HG03432 (cell line): Measurements from ENCODE around the gene NAP1L4.

Experiments
- ATAC-seq: cut with Tn5 transposase; IDR thresholded peaks from one replicate; pipeline ENCODE4 v1.9.1; 2021; ENCODE audit warnings: mild to moderate bottlenecking, moderate library complexity; ENCODE audit not compliant: unreplicated experiment

Gene NAP1L4, protein sequence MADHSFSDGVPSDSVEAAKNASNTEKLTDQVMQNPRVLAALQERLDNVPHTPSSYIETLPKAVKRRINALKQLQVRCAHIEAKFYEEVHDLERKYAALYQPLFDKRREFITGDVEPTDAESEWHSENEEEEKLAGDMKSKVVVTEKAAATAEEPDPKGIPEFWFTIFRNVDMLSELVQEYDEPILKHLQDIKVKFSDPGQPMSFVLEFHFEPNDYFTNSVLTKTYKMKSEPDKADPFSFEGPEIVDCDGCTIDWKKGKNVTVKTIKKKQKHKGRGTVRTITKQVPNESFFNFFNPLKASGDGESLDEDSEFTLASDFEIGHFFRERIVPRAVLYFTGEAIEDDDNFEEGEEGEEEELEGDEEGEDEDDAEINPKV

DNA sequence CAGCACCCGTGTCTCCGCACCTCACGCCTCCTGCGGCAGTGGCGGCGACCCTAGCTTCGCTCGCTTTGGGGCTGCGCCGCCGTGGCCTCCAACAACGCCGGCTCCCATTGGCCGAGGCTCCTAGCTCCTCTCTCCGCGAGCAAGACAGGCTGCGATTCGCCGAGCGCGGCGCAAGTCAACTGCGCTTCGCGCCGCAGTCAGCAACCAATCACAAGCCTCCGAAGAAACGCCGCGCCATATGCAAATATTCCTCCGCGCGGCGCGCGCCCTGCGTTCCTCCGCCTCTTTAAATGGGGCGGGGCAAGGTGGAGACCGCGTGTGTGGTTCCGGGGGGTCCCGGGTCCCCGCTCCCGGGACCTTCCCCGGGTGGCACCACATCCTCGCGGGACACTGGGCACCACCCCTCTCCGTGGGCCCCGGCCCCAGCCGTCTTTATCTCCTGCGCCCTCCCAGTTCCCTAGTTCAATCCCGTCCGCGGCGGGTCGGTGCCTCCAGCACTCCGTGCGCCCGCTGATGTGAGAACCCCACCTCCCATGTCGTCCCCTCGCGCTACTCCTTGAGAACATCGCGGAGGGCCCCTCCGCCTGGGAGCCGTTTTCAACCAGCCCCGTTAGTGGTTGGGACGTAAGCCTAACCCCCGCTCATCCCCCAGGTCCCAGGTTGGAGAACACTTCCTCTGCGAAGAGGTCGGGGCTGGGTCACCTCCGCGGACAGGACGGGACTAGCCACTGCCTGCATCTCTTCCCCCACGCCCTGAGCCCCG is at the start of gene NAP1L4:
TSS of gene NAP1L4 (minus strand) at position 96 of the 763 bp plus-strand sequence. CDS start 13,109 bp downstream, outside the sequence.
- ATAC-seq, result peak; percentile 87

DNA sequence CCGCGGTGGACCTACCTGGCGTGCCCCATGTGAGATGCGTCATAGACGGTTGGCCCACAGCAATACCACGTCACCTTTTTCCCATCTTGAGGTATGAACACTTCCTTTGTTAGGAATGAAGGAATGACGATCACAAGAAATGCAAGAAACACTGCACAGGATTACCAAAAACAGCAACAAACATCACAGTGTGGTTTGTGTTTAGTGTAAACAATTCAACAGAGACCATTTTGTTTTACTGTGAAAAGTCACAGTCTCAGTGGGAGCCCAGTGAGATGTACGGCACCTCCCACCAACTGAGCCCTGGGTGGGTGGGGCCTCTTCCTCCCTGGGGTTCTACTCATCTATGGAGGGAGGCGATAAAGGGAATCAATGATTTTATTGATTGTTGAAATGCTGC is 48.8 kb upstream of the NAP1L4 start:
- no peak for ATAC-seq

DNA sequence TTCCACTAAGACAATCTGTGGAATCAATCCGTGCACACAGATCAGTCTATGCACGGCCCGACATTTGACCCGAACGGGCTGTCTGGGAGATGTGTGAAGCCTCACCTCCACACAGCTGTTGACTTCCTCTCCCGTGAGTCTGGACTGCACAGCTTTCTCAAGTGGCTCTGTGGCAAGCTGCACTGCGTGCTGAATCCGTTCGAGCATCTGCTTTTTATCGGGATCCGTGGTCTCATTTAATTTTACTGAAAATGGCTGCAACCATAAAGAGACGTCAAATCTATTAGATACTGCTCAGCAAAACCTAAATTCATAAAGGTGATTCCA is 45.8 kb upstream of the NAP1L4 start:
- no peak for ATAC-seq

DNA sequence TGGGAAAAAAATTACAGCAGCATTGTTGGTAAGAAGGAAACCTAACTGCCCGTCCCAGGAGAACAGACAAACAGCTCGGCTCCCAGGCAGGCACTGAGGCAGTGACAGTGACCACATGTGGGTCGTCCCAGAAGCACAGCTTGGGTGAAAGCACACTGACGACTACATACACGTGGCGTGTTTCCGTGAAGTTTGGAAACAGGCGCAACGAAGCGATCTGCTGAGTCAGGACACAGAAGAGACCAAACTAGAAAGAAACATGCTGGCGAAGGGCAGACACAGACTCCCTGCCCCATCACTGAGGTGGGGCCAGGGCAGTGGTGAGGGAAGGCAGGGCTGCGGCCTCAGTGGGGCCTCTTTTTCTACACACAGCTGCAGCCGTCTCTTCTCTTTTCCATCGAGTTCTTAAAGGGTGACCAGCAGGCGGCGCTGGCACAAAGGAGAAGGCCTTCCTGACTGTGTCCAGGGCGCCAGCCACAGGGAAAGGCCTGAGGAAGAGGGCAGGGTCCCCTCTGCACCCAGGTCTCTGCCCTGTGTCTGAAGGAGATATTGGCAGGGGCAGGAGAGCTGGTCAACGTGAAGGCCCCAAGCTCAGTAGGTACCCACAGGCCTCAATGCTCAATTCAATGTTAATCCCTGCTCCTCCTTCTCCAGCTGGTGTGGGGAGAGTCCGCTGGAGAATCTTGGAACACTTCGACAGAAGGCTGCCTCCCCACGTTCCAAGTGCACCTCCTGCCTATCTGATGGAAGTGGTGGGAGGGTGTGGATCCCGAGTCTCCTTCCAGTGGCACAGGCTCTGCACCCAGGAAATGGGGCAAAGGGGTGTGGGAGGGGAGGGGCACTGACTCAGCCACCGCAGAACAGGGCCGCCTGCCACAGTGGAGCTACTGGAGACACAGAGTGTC is 45.2 kb upstream of the NAP1L4 start:
- ATAC-seq, result no peak

DNA sequence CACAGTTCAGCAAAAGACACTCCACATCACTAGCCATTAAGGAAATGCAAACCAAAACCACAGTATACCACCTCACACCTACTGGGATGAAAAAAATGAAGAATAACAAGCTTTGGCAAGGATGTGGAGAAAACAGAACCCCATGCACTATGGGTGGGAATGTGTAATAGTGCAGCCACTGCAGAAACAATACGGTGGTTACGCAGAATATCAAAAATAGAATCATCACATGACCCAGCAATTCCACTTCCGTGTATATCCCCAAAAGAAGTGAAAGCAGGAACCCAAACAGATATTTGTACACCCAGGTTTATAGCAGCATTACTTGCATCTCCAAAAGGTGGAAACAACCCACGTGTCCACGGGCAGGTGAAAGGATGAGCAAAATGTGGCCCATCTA is 44.3 kb upstream of the NAP1L4 start:
- no peak for ATAC-seq

DNA sequence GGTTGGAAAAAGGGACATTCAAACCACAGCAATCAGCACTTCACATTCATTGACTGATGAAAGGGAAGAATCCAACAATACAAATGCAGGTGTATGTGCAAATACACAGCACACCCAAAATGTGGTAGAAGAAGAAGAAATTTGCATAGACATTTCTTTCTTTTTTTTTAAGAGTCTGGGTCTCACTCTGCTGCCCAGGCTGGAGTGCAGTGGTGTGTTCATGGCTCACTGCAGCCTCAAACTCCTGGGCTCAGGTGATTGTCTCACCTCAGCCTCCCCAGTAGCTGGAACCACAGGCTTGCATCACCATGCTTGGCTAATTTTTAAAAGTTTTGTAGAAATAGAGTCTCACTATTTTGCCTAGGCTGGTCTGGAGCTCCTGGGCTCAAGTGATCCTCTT is 43.2 kb upstream of the NAP1L4 start:
- no peak for ATAC-seq

DNA sequence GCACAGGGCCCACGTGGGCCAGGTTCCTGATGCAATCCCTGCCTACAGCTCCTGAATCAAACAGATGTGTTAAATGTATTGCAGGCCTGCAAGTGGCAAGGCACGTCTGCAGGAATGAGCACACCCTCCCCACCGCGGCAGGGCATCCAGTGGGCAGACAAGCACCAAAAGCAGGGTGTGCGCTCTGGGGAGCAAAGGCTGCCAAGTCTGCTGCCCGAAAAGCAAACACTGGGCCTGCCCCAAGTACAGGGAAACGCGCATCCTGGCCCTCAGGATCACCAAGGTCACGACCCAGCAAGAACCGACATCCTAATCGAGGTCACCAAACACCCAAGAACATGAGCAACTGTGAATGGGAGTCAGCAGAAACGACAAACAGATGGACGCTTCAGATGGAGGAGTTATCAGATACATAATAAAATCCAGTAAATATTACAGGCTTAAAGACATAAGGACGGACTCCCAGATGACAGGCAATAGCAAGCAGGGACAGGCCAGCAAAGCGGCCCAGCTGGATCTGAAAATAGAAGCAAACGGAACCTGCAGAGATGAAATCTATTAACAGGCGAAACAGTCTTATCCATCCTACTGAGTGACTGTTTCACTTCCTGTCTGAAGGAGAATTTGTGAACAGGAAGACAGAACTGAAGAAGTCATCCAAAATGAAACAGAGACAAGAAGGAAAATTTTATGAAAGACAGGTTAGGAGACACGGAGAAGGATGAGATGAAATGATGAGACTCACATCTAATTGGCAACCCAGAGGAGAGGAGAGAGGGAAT is 38.4 kb upstream of the NAP1L4 start:
- ATAC-seq, result no peak

DNA sequence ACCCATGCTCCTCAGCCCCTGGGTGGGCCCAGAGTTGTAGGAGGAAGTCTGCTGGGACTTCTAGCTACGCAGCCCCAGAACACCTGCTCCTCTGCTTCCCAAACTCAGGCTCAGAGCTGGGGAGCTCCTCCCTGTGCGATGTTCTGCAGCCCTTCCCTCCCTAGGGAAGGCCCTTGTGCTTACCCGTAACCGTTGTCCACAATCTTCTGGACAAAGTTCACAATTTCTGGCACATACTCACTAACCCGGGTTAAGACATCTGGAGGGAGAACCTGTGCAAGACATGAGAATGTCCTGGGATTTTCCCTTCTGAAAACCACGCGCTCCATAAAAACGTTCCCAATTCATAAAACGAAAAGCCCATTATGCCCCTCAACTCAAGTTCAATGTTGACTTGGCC is 36.7 kb upstream of the NAP1L4 start:
- ATAC-seq, result no peak

DNA sequence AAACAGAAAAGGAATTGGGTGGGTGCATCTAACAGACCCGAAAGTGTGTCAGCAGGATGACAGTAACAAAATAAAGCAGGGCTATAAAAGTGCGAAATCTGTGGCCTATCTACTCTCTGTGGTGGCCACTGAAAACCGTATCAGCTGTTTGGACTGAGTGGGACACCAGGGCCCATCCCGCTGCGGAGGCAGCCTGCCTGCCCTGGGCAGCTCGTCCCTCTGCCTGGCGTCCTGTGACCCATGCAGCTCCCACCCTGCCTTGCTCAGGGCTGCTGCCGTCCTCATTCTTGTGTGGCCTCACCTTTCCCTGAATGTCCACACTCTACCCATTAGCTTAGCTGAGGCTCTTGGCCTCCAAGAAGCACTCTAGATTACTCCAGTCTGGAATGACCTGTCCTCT is 34.7 kb upstream of the NAP1L4 start:
- no peak for ATAC-seq

DNA sequence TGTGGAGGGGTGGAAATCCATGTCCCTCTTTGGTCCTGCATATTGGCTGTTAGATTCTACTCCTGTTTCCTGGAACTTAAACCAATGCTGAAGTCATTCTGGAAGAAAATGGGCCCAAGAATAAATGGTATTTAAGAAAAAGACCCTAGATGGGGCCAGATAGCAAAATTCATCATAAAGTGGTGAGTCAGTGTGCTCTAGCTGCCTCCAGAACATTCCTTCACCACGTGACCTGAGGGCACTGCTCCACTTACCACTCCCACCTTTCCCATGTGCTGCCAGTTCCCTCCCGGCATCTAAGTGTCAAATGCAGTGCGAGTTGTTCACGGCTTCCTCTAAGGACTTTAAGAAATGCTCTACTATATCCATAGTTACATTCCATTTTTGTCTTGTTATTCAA is 30.9 kb upstream of the NAP1L4 start:
- no peak for ATAC-seq

DNA sequence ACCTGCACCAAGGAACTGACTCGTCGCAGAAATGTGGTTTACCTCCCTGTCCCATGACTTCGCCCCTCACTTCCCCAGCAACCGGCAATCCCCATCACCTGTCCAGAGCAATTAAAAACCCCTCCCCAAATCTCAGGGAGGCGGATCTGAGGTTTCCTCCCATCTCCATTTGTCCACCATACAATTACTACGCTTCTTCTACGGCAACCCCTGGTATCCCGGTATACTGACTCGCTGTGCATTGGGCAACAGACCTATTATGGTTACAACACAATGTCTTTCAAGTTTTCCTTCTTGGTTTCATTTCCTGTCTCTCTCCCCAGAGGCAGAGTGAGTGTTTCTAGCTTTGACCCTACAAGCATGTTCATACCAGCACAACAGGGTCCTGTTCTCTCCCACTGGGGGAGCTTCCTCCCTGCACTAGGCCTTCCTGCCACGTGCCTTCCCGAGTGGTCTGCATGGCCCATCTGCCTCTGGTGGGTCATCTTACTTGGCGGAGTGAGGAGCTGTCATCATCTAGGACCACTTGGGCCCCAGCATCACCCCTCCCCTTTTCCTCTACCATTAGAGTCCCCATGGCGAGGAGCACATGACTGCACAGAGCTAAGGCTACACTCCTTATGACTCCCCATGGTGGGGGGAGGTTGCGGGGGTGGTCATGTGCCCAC is 30.3 kb upstream of the NAP1L4 start:
- peak; percentile 64 for ATAC-seq

DNA sequence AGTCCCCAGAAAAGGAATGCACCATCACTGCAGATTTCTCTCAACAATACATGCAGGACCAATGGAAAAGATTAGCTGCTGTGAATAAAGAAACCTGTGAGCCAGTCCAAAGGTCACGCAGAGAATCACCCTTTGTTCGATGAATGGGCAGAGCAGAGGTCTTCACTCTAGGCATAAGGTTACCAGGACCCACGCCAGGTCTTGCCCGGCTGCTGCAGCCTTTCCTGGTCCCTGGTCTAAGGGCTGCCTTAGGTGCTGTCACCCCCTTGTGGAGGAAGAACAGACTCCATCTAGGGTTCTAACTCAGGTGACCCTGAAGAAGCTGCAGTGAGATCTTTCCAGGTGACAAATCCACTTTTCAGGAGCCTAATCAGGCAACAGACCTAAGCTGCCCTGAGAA is 29.0 kb upstream of the NAP1L4 start:
- no peak for ATAC-seq

DNA sequence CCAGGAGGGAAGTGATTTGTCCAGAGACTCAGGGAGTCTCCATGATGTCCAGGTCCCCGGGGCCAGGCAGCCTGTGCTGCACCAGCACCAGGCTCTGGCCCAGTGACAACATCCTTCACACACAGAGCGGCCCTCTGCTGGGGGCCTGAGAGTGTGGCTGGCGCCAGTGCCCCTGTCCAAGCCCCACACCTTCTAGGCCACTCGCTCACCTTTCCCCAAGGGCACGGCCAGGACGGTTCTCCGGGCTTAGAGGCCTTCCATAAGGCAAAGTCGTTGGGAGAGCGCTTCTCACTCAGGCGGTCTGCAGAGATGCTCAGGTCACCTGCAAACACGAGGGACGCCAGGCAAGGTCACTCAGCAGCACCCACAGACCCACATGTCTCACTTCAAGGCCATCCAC is 27.9 kb upstream of the NAP1L4 start:
- no peak for ATAC-seq

DNA sequence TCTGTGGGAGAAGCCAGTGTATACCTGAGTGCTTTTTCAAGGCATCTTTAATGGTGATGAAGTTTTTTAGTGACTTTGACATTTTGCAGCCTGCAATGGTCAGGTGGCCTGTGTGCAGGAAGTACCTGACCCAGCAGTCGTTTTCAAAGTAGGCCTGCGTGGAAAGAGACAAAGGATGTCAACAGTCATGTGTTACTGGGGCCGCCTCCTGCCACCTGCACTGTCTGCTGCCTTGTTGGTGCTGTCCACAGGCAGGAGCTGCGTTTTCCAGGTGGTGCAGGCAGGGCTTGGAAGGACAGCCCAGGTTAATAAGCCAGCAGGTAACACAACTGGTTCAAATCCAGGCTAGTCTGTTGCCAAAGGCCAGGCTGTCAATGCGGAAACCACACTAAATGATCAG is 26.5 kb upstream of the NAP1L4 start:
- ATAC-seq, result no peak

DNA sequence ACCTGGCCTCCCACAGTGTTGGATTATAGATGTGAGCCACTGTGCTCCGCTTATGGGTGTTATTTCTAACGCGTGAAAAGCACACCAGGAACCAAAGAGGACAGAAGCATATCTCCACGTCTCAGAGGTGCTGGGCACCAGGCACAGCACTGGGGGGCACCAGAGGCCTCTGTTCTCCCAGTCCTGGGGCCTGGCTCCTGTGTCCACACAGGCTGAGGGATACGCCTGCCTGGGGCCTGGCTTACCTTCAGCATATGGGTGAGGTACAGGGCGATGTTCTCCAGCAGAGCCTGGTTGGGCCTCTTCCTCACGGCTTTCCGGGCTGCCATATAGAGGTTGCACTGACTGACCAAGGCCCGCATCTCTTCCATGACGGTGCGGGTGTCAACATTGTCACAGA is 24.7 kb upstream of the NAP1L4 start:
- ATAC-seq, result no peak

DNA sequence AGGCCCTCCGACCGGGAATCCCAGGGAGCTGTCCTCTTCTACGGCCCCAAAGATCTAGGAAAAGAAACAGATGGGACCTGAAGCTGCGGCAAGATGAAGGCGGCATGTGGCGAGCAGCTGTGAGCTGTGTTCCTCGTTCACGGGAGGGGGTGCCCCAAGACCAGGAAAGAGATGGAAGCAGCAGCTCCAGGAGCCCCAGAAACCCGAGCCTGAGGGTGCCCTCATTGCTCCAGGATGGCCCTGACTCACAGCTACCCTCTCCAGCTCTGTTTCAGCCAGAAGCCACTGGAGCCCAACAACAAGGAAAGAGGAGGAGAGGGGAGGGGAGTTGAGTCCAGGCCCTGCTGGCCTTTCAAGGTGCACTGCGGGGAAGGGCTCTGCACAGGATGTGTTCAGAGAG is 23.7 kb upstream of the NAP1L4 start:
- no peak for ATAC-seq

DNA sequence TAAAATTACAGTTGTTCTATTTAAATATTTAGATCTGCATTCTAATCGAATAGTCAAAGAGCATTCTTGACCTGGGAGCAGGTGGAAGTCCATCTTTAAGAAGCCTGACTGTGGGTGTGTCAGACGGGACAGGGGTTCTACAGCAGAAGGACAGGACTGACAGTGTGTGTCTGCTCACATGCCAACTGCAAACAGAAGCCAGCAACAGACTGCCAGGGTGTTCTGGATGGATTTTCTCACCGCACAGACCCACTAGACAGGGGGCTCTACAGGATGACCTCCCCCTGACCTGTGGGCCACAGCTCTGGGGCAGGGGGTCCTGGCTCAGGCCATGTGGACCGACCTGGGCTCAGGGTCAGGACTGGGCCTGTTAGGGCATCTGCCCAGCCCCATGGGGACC is 22.8 kb upstream of the NAP1L4 start:
- ATAC-seq, result no peak

DNA sequence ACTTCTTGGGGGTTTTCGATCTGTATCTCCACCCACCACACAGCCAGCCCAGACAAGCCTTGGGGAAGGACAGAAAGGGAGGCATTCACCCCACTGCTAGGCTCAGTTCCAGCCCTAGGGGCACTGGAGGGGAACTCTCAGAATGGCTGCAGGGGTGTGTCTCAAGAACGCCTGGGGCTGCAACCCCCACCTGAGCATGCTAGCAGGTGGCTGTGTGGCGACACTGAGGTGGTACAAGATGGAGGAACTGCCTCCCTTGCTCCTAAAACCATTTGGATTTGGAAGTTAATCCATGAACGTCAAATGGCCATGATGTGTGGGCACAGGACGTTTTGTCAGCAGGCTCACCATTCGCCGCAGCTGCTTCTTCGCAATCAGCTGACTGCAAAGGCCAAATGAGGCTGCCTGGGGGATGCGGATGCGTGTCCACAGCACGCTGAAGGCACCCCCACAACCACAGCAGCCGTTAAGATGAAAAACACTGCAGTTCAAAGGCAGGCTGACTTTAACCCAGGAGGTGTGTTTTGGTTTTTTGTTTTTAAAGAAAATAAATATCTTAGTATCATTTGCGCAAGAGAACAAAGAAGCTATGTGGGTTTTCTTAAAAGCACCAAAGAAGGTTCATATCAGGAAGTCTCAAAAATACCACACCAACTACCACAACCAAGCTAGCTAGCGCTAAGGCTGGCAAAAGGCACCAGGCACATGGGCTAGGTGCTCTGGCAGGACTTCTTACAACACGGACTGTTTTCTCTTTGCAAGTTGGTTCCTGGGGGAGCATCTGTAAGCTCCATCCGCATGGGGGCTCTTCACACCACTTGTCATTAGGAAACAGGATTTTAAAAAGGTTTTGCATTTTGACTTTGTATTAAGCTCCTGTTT is 22.2 kb upstream of the NAP1L4 start:
- peak; percentile 43 for ATAC-seq
